GM12874 (cell line): Measurements from ENCODE around the gene EPS15.

ENCODE experiments used
- TF ChIP-seq, protein P1 (sequence below): IDR thresholded peaks from 2 replicates; pipeline ENCODE4 v1.5.1; 2011; ENCODE audit warnings: low read depth, mild to moderate bottlenecking, control low read depth, low read length, moderate library complexity; ENCODE audit not compliant: insufficient read depth

EPS15 gene

DNA sequence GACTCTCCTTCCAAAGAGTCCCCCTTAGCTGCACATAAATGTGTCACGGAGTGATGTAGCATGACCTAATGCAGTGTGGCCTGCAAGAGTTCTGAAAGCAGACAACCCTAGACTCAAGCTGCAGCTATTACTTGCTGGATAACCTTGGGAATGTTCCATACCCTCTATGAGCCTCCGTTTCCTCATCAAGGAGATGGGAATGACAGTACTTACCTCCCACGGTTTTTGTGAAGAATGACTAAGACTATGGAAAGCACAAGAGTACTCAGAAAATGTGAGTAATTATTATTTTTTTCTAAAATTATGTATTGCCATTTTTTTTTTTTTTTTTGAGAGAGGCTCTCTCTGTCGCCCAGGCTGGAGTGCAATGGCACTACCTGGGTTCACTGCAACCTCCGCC lies 191.7 kb downstream of the EPS15 start:
- TF ChIP-seq, protein P1, sequence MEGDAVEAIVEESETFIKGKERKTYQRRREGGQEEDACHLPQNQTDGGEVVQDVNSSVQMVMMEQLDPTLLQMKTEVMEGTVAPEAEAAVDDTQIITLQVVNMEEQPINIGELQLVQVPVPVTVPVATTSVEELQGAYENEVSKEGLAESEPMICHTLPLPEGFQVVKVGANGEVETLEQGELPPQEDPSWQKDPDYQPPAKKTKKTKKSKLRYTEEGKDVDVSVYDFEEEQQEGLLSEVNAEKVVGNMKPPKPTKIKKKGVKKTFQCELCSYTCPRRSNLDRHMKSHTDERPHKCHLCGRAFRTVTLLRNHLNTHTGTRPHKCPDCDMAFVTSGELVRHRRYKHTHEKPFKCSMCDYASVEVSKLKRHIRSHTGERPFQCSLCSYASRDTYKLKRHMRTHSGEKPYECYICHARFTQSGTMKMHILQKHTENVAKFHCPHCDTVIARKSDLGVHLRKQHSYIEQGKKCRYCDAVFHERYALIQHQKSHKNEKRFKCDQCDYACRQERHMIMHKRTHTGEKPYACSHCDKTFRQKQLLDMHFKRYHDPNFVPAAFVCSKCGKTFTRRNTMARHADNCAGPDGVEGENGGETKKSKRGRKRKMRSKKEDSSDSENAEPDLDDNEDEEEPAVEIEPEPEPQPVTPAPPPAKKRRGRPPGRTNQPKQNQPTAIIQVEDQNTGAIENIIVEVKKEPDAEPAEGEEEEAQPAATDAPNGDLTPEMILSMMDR: no peak

DNA sequence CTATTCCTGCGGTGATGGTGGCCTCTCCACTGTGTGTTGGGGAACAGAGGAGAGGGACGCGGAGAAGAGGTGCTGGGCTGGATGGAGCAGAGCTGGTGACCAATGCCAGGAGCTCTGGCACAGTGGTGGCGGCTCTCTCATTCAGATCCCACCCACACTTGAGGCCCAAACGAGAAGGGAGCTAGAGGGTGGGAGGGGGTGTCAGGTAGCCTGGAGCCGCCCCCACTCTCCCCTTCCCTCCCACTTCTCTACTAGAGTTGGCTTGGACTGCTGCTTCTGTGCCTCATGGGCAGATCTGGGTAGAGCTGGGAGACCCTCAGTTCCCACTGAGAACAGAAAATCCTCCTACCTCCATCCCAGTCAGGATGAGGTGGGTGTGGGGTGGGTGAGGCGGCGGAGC lies 192.2 kb downstream of the EPS15 start:
- TF ChIP-seq, protein P1: no peak

DNA sequence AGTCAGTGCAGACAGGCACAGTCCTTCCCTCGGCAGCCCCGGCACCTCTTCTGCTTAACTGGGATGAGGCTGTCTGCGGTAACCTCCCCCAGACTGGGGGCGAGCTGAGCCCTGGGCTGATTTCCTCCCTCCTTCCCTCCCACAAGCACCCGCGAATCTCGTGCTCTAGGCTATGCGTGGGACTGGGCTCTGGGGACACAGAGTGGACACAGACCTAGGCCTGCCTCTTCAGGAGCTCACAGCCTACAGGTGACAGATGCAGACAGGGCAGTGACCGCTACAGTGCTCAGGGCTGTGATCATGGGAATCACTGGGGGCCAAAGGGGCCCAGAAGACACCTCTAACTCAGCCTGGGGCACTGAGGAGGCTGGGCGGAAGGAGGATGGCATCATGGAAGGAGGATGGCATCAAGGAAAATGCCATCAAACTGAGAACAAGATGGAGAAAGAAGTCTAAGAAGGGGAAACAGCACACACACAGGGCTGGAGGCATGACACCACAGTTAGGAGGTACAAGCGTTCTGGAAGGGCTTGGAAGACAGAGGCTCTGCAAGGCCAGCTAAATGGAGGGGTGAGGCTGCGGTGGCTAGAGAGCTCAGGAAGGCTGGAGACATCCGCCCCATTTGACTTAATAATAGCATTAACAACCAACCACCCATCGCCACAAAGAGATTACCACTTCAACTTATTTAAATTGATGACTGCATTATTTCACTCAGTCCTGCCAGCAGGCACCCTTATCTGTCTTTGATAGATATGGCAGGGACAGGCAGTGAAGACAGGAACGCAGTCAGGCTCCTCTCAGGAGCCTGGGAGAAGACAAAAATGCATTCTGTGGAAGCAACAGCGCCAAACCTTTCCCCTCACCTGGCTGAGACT lies 192.9 kb downstream of the EPS15 start:
- TF ChIP-seq, protein P1: no peak

DNA sequence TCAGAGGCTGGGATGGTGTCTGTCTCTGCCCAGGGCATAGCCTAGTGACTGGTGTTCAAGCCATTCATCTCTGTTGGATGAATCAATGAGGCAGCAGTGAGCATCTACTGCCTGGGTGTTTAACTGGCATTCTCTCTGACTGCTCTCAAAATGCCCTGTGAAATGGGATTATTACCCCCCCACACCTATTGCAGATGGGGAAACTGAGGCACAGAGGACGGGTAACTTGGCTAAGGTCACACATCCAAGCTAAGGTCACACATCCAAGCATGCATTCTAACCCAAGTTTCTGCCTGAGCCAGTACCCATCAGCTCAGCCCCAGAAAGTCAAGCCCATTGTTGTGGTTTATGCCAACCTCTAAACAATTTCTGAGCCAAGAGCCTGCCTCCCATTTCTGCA lies 193.7 kb downstream of the EPS15 start:
- TF ChIP-seq, protein P1: no peak

DNA sequence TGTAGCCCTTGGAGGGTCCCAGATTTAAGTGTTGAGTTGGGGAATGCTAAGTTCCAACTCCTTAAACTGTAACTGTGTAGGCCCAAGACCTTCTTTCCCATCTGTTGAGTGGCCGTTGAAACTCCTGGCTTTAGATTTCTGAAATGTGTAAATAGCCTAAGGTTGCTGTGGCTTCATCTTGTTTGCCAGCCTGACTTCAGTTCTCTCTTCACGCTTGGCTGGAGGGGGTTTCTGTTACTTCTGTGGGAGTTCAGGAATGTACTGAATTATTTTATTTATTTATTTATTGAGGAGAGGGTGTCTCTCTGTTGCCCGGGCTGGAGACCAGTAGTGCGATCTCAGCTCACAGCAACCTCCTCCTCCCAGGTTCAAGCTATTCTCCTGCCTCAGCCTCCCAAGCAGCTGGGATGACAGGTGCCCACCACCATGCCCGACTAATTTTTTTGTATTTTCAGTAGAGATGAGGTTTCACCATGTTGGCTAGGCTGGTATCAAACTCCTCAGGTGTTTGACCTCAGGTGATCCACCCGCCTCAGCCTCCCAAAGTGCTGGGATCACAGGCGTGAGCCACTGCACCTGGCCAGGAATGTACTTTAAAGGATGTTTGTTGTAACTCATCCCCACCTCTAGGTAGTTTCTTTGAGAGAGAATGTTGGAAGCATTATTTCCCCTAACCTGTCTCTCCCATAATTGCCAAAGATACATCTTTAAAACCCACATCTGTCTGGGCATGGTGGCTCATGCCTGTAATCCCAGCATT lies 194.6 kb downstream of the EPS15 start:
- TF ChIP-seq, protein P1: no peak

DNA sequence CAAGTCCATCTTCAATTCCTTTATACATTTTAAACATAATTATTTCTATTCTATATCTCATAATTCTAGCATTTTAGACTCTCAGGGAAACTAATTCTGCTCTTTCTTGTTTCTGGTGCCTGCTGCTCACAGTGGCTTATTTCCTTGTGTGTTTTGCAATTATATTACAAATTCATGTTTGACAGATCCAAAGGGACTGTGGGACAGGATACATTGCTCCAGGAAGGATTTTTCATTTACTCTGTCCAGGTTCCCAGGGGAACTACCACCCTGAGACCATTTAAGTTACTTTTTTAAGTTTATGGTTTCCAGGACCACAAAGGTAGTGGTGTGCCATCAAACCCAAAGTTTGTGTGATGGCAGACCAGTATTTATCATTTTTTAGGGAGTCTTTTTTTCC lies 195.3 kb downstream of the EPS15 start:
- TF ChIP-seq, protein P1: no peak

DNA sequence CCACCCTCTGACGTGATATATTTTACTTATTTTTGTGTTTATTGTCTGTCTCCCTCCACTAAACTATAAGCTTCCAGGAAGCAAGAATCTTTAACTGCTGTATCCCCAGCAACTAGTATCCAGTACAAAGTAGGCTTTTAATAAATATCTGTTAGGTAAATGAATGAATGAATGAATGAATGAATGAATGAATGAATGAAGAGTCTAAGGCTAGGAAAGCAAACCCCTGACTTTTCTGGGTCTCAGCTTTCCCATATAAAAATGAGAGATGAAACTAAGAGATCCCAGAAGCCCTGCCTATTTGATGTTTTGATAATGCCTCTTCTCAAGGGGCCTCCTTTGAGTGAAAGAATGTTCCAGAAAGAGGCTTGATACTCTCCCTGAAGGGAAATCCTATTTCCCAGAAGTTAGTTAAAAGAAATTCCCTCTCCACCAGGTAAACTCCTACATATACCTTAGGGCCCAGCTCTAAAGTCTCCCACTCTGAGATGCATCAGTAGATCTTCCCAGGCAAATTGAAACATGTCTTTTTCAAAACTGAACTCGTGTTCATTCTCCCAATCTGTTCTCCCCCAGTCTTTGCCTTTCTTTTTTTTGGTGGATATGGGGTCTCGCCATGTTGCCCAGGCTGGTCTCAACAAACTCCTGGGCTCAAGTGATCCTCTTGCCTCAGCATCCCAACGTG lies 196.5 kb downstream of the EPS15 start:
- TF ChIP-seq, protein P1: no peak
